NCI-H2227 (cell line): ENCODE measurements around the gene DENND1B.

Experiments used
- DNase-seq: peaks from one replicate; lab custom pipeline; 2025; ENCODE audit not compliant: unreplicated experiment; lab: John Stamatoyannopoulos, UW

The DENND1B gene

DNA sequence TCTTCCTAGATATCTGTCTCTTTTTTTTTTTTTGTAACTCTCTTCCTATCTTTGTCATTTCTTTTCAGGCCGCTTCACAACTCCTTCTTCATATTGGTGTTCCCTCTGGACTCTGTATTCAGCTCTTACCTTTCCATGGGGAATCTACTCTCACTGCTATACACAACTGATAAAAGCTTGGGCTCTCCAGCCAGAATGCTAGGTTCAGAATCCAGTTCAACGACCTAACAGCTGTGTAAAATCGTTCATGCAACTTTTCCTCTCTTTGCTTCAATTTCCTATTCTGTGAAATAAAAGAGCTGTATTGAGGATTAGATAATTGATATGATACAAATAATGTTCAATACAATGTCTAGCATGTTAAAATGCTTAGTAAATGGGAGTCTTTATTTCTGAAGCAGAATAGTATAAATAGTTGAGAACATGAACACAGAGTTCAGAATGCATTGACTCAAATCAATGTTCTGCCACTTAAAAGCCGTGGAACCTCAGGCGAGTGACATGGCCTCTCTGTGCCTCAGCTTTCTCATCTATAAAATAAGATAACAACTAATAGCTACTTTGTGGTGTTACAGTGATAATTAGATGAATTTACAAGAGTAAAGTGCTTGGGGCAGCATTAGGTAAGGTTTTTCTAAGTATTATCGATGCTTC is 88.5 kb downstream of the DENND1B start:
- no peak for DNase-seq

- no peak for DNase-seq
These were observed 89.0 kb downstream of the DENND1B start for GRCh38 chr1:197686231-197686630.

GRCh38 chr1:197685785-197686184 is 89.5 kb downstream of the DENND1B start:
- DNase-seq, result no peak

- DNase-seq, result peak; percentile 12
These were observed 91.3 kb downstream of the DENND1B start for GRCh38 chr1:197683895-197684553.

DNA sequence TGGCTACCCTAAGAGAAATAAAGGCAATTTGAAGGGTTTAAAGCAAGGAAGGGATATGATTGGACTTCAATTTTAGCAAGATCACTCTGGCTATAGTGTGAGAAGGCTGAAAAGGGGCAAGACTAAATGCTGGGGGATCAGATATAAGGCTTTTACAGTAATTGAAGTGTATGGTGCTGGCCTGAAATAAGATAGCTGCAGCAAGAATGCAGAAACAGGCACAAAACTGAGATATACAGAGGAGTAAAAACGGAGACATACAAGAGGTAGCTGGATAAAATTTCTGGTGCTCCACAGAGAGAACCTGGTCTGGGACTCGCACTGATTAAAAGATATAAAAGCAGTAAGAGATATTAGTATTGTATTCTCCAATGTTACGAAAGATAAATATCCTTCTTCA is 92.0 kb downstream of the DENND1B start:
- no peak for DNase-seq

DNA sequence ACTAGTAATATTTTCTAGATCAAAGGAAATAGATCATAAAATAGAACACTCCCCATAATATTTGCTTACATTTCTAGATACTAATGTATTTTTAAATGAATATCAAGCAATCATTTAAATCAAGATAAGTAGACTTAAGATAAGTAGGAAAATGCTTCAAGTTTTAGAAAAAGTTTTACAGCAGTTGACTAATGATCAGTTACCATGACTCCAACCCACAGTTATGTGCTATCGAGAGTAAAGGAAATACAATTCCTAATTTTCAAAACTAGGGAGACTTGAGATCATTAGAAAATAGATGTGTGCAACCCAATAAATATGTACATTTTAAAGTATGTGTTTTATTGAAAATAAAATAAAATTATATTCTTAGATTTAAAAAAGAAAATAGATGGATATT is 95.0 kb downstream of the DENND1B start:
- no peak for DNase-seq

DNA sequence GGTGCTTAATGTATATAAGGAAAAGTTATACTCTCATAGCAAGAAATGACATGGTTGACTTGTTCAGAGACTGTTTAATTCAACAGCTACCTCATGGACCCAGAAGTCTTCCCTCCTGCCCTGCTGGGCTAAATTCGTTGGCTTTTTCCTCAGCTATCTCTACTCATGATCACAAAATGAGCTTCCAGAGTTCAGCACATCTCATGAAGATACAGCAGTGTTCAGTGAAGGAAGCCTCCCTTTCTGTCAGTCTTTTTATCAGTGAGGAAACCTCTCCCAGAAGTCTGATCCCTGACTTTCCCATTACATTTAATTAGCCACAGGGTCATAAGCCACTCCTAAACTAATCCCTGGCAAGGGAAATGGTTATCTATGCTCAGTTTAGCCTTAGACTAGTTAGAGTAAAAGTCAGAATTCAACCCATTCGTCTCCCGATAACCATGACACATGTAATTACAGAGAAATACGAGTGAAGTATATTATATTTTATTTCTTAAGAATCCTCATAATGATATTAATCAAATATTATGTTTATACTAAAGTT is 97.5 kb downstream of the DENND1B start:
- no peak for DNase-seq

DNA sequence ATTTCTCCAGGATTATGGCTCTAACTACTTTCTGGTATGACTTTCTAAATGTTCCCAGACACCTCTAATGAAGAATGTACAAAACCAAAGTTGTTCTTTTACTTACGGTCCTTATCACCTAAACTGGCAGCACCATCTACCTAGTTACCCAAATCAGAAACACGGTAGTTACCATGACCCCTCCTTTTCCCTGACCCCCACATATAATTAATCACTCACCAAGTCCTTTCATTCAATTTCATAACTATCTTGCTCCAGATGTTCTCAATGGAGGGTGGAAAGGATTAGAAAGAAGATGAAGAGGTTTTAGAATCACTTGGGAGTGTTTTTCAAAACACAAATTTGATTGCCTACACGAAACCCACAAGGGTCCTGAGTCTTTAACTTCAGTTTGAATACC is 98.0 kb downstream of the DENND1B start:
- DNase-seq, result no peak

DNA sequence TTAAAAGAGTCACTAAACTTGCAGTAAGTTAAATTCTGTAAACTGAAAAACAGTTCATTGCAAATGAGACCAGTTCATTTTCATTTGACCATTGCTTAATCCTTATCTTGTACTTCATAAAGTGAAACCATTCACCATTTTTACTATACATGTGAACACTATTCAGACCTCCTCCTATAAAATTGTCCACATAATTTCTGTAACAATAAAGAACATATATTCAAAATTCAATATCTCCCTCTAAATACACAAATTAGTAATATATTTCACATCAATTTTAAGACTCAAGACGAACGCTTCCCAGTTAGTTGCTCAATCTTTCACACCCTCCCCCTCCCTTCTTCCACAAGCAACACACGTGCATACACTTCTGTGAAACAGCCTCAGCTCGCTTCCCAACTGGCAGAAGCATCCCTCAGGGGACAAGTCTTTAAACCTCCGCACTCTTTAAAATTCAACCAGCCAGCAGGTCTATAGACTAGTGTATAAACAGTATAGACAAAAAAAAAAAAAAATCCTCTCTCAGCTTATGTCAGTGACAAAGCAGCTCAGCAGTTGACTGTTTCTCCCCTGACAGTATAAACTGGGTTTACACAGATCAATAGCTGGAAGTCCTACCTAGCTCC is 99.6 kb downstream of the DENND1B start:
- peak; percentile 11 for DNase-seq

DNA sequence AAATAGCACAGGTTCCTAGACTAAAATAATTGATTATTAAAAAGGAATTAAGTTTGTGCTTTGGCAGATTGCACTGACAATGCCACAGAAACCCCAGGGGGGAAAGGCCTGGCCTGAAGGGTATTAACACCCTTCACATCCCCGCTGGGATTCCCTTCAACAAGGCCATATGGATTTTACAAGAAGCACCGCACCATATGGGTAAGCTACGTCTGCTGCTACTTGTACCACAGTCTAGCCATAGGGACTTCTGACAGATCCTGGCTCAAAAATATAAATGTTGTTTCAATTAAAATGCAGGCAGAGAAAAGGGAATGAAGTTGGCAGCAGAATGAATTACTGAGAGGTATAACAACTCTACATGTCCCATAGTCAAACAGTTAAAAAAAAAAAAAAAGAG is 101.0 kb downstream of the DENND1B start:
- DNase-seq, result no peak

GRCh38 chr1:197673292-197673691 is 102.0 kb downstream of the DENND1B start:
- DNase-seq, result no peak

DNA sequence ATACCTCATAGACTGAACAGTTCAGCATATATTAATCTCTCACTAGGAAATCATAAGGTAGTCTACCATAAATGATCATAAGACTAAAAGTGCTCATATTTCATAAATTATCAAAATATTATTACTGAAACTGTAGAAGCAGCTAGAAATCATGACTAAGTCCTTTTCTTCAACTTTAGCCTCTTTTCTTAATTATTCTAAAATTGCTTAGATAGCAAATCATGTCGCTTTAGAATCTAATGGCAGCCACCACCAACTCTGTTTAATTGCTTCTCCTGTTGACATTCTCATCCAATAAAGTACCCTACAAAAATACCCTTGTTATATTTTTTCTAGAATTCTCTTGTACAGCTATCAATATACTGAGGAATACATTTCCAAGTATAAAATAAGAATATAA is 102.9 kb downstream of the DENND1B start:
- DNase-seq, result no peak

- DNase-seq, result no peak
These were observed 103.4 kb downstream of the DENND1B start for GRCh38 chr1:197671920-197672319.

DNA sequence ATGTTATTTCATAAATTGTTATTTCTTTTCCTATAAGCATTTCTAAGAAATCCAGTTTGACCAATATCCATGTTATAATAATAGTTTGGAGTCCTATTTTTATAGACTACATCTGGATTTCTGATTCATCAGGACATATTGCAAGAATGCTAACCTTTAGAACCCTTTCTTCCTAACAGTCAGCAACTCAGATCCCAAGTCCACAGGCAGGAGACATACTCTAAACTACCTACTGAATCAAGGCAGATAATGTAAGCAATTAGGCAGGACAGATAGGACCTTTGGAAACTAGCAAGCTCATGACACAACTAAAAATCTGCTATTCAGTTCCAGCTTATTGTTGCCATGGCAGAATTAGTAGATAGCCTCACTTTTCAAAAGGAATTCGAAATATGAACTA is 104.1 kb downstream of the DENND1B start:
- no peak for DNase-seq

- no peak for DNase-seq
These were observed 108.5 kb downstream of the DENND1B start for GRCh38 chr1:197666769-197667285.

DNA sequence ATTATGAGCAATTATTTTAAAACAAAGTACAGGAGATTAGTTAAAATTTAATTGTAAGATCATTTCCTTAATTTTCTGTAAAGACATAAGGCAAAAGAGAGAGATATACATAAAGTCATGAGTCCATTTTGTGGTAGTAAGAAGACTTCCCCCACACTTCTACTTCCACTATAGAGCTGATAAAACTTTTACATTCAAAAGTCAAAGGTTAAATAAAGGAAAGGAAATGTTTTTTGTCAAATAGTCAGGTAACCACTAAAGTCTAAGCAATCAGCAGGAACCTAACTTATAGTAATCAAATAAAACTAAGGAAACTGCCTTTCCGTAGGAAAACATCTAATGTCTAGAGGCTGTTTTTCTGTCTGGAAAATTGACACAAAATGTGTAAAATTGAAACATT is 110.9 kb downstream of the DENND1B start:
- no peak for DNase-seq

GRCh38 chr1:197663162-197663953 is 111.9 kb downstream of the DENND1B start:
- no peak for DNase-seq

DNA sequence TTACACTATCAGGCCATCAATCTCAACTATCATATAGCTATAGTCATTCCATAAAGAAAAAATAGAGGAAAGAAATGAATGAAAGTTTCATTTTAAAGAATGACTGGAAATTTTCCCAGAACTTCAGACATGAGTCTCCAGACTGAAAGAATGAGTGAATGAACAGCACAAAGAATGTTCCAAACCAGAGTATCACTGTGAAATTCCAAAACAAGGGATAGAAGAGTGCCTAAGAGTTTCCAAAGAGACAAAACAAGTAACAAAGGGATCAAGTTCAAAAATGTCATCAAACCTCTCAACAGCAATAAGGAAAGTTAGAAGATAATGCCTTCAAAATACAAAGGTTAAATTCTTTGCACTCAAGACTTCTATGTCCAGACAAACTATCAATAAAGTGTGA is 114.9 kb downstream of the DENND1B start:
- no peak for DNase-seq

GRCh38 chr1:197659171-197659570 is 116.1 kb downstream of the DENND1B start:
- no peak for DNase-seq

DNA sequence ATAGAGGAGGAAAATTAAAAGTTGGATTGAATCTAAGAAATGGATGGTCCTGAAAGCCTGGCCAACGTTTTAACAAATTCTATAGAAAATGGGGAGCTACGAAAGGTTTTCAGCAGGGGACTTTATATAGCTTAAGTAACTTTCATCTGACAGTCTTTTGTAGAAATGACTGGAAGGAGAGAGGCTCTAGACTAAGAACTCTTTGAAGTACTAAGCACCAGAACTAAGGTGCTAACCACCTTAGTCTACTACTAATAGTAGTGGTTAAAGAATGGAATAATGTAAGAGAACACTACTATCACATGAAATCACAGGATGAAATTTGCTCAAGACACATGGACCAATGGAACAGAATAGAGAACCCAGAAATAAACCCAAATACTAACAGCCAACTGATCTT is 126.1 kb downstream of the DENND1B start:
- no peak for DNase-seq

- peak; percentile 49 for DNase-seq
These were observed 137.0 kb downstream of the DENND1B start for GRCh38 chr1:197638316-197638715.
